Measurements from ENCODE around the gene PLPP7.
A peak's percentile ranks its signal among the peaks of the same experiment; 100 is the strongest.
"Not testable (repeated sequence)": the region's sequence is repeated elsewhere in the genome, so short reads cannot be mapped to it uniquely, and the experiment has no call there.

Gene PLPP7

GRCh38 chr9:131337131-131337848 is 47.8 kb downstream of the PLPP7 start:
- DNase-seq = no peak

GRCh38 chr9:131339212-131339611 is 49.7 kb downstream of the PLPP7 start:
- not testable (repeated sequence) for DNase-seq

GRCh38 chr9:131344931-131345535 is 55.5 kb downstream of the PLPP7 start:
- not testable (repeated sequence) for DNase-seq

GRCh38 chr9:131346559-131346958 is 57.0 kb downstream of the PLPP7 start:
- no peak for DNase-seq

- no peak for DNase-seq
These were observed 58.0 kb downstream of the PLPP7 start for GRCh38 chr9:131347376-131348020.

- DNase-seq = no peak
These were observed 59.4 kb downstream of the PLPP7 start for GRCh38 chr9:131348631-131349521.

- no peak for DNase-seq
These were observed 60.0 kb downstream of the PLPP7 start for GRCh38 chr9:131349522-131349880.

GRCh38 chr9:131349881-131350563 is 60.5 kb downstream of the PLPP7 start:
- DNase-seq = peak; percentile 58

- not testable (repeated sequence) for DNase-seq
These were observed 67.0 kb downstream of the PLPP7 start for GRCh38 chr9:131356479-131356878.

- DNase-seq = no peak
These were observed 69.0 kb downstream of the PLPP7 start for GRCh38 chr9:131358556-131358955.

Data from GDM1 (cell line).